ENCODE data around the gene TIMP2.
"Not testable (repeated sequence)": the region's sequence is repeated elsewhere in the genome, so short reads cannot be mapped to it uniquely, and the experiment has no call there.

Gene TIMP2

DNA sequence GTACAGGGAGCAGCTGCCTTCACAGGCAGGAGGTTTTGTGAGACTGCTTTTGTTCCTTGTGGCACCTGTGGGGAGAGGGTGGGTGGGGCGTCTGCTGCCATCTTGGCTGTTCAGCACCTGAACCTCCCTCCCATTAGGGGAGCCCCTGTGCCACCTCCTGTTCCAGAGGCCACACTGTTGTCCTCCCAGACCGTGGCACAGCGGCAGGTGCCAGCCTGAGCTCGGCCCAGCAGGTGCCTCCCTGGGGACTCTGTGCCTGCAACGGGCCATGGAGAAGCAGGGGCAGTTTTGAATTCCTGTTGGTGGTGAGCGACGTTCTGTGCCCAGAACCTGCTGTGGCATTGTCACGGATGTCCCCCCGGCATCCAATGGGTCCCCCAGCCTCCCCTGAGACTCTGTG is 44.7 kb upstream of the TIMP2 start:
- TF ChIP-seq, protein P1, sequence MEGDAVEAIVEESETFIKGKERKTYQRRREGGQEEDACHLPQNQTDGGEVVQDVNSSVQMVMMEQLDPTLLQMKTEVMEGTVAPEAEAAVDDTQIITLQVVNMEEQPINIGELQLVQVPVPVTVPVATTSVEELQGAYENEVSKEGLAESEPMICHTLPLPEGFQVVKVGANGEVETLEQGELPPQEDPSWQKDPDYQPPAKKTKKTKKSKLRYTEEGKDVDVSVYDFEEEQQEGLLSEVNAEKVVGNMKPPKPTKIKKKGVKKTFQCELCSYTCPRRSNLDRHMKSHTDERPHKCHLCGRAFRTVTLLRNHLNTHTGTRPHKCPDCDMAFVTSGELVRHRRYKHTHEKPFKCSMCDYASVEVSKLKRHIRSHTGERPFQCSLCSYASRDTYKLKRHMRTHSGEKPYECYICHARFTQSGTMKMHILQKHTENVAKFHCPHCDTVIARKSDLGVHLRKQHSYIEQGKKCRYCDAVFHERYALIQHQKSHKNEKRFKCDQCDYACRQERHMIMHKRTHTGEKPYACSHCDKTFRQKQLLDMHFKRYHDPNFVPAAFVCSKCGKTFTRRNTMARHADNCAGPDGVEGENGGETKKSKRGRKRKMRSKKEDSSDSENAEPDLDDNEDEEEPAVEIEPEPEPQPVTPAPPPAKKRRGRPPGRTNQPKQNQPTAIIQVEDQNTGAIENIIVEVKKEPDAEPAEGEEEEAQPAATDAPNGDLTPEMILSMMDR (conservative IDR thresholded peaks at IDR 0.05; ENCODE audit: low read length): no peak
- no peak for DNase-seq (ENCODE audit: low read depth)
- no peak overlapping the region for H3K4me3 ChIP-seq (ENCODE audit: low read length)

DNA sequence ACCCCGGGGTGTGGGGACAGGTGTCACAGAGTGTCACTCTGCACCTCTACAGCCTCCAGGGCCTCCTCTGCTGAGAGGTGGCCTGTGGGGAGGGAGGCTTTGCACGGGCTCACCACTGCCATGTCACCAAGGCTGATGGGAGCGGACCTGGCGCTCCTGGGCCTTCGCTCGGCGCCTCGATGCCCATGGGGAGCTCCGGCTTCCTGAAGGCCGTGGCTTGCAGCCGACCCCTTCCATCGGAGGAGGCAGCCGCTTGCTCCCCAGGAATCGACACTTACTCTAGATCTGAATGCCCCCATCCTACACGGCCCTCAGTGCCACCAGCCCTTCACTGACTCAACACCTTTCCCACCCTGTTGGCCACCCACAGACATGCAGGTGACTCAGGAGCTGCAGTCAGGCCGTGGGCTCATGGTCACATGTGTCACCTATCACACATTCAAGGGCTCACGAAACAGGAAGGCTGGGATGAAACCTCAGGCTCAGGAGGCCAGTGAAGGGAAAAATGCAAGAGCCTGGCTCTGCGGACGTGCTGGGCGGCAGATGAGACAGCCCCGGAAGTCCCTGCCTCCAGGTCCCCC is 42.7 kb upstream of the TIMP2 start:
- TF ChIP-seq, protein P1 (conservative IDR thresholded peaks at IDR 0.05; ENCODE audit: low read length): no peak
- DNase-seq (ENCODE audit: low read depth): no peak
- H3K4me3 ChIP-seq (ENCODE audit: low read length): no peak overlapping the region

DNA sequence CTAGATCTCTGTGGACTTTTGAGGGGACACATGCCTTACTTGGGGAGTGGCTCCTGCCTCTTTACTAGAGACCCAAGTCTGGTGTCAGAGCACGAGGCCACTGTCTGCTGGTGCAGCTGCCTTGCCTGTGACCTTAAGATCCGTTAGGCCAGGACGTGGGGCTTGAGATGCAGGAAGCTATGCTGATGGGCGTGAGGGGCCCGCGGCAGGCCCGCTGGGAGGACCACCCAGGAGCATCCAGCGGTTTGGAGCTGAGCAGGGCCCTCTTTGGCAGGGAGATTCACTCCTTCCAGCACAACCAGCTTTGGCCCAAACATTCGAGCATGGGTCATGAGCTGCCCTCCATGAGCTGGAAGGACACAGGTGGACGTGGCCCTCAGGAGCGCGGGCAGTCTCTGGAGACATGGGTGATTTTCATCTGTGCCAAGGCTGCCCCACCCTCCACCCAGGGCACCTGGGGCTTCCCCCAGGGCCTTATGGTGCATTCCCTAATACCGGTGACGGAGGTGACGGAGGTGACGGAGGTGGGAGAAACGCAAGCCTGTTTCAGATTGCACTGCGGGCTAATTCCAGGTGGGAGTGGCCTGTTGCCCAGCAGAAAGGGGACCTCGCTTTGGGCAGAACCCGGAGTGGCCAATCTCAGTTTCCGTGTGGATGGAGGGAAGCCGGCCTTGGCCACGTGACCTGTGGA is 41.9 kb upstream of the TIMP2 start:
- TF ChIP-seq, protein P1 (conservative IDR thresholded peaks at IDR 0.05; ENCODE audit: low read length): no peak
- DNase-seq (ENCODE audit: low read depth): no peak

DNA sequence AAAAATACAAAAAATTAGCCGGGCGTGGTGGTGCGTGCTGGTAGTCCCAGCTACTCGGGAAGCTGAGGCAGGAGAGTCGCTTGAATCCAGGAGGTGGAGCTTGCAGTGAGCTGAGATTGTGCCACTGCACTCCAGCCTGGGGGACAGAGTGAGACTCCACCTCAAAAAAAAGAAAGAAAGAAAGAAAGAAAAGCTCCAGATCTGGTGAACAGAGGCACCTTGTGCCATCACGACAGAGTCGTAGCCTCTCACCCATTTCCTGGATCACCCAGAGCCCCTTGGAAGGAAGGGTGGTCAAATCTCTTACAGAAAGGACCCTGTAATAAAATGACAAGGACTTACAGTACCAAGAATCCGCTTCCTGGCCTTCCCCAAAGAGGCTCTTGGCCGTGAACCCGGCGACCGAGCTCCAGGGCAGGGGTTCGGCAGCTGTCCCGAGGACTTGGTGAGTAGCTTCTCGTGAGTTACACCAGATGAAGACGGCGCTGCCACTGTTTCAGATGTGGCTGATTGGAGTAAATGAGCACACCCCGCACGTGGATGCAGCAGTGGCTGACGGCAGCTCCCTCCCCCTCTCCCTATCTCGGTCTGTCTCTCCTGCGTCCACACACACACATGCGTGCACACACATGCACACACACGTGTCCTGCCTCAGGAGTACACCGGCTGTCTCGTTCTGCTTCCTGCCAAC is 41.1 kb upstream of the TIMP2 start:
- DNase-seq (ENCODE audit: low read depth): peak; percentile 33
- TF ChIP-seq, protein P1 (conservative IDR thresholded peaks at IDR 0.05; ENCODE audit: low read length): no peak
- H3K4me3 ChIP-seq (ENCODE audit: low read length): no peak overlapping the region

More for the DNA sequence above, 41.9 kb upstream of the TIMP2 start:
- no peak overlapping the region for H3K4me3 ChIP-seq (ENCODE audit: low read length)

DNA sequence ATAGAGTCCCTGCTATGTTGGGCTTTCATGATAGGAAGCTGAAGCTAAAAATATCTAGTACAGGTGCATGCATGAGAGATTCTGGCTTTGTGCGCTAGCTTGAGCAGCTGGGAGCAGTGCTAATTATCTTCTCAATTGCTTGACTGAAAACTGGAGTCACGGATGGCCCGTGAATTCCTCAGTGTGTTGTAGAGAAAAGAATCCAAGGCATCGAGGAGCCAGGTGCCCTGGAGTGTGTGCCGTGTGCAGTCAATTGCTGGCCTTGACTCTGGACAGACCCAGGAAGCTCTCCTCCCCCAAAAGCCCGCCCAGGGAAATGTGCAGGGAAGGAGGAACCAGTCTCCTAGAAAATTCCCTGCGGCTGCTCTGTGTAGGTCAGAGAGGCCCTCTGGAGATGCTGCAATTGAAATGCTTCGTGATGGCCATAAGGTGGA is 40.3 kb upstream of the TIMP2 start:
- TF ChIP-seq, protein P1 (conservative IDR thresholded peaks at IDR 0.05; ENCODE audit: low read length): no peak
- H3K4me3 ChIP-seq (ENCODE audit: low read length): no peak overlapping the region
- no peak for DNase-seq (ENCODE audit: low read depth)

DNA sequence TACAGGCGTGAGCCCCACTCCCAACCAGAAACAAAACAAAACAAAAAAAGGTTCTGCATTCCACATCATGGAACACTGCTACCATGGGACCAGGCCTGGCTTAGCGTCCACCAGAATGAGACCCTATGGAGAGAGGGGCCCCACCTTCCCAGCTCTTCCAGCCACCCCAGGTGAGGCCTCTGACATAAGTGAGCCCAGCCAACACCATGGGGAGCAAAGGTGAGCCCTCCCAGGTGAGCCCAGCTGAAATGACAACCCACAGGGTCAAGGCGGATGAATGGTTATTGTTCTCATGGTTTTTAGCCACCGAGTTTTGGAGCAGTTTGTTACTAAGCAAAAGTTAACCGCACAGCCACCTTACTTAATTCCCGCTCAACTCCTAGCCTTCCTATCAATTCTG is 38.2 kb upstream of the TIMP2 start:
- no peak overlapping the region for H3K4me3 ChIP-seq (ENCODE audit: low read length)
- no peak for DNase-seq (ENCODE audit: low read depth)
- TF ChIP-seq, protein P1 (conservative IDR thresholded peaks at IDR 0.05; ENCODE audit: low read length): no peak

DNA sequence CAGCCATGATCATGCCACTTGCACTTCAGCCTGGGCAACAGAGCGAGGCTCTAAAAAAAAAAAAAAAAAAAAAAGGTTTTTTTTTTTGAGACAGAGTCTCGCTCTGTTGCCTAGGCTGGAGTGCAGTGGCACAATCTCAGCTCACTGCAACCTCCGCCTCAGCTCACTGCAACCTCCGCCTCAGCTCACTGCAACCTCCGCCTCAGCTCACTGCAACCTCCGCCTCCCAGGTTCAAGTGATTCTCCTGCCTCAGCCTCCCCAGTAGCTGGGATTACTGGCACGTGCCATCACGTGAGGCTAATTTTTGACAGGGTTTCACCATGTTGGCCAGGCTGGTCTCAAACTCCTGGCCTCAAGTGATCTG is 37.8 kb upstream of the TIMP2 start:
- not testable (repeated sequence) for H3K4me3 ChIP-seq (ENCODE audit: low read length); DNase-seq (ENCODE audit: low read depth)
